Ovary (tissue), 9 donors: ENCODE data around the gene POU6F2. TPM values are rescaled to one million over a fixed set of nuclear protein-coding genes. Genes with fewer than 3 reads are reported as not detected.

Source experiments
- DNase-seq, 5 donors: peaks; one replicate each; pipeline ENCODE4 v3.0.0-alpha.2; 2019 to 2020
- H3K27ac ChIP-seq, 2 donors: fragments of 200-600 bp; one replicate each; pipeline versions ENCODE4 v1.5.1 to v1.8.0; 2019 to 2022
- H3K27me3 ChIP-seq: fragments of 200-600 bp; one replicate; pipeline ENCODE4 v1.8.0; 2022
- H3K36me3 ChIP-seq: fragments of 200-600 bp; sonication (generic); one replicate; pipeline ENCODE4 v1.5.1; 2019
- H3K4me1 ChIP-seq: one replicate; pipeline ENCODE4 v1.8.1; 2013; ENCODE audit warnings: mild to moderate bottlenecking, moderate library complexity; ENCODE audit not compliant: insufficient read depth
- H3K4me3 ChIP-seq: fragments of 200-600 bp; sonication (generic); one replicate; pipeline ENCODE4 v1.5.1; 2017
- H3K9me3 ChIP-seq, 2 donors: fragments of 200-600 bp in 1 of 2; sonication (generic) in 1 of 2; one replicate each; pipeline versions ENCODE4 v1.5.1 to v1.8.1; 2013 to 2019; ENCODE audit warnings: mild to moderate bottlenecking in 1 of 2, moderate library complexity in 1 of 2
- CTCF ChIP-seq, 3 donors: fragments of 450-650 bp in 2 of 3; fragments of 200-600 bp in 1 of 3; IDR thresholded peaks; one replicate each; pipeline versions ENCODE4 v1.5.1 to v1.8.0; 2016 to 2022; ENCODE audit warnings: antibody characterized with exemption in 3 of 3, mild to moderate bottlenecking in 1 of 3
- EP300 ChIP-seq: sonication (generic); formaldehyde crosslinking; IDR thresholded peaks from one replicate; pipeline ENCODE4 v1.6.1; 2017; ENCODE audit warnings: antibody characterized with exemption
- POLR2A ChIP-seq: fragments of 450-650 bp; IDR thresholded peaks from one replicate; pipeline ENCODE4 v1.6.1; 2017; ENCODE audit warnings: antibody characterized with exemption, mild to moderate bottlenecking, moderate library complexity
- WGBS, 3 donors: extraction: QIAGEN DNeasy Blood & Tissue Kit in 1 of 3; methylation state at CpG; one replicate each; pipeline versions ENCODE4 v1.1.5 to v1.1.7; 2013 to 2017; 5-methylcytosine and 5-hydroxymethylcytosine counted together
- intact Hi-C, 4 donors: fragments of 100-400 bp; cut with DNase I; formaldehyde crosslinking; loops; one replicate each; pipeline versions ENCODE4 v1.11.0 to v1.15.1; 2022 to 2023
- polyA plus RNA-seq, 2 donors: library from polyadenylated mRNA; stranded (reverse); fragments of 200-250 nt in 1 of 2; fragments of 350-450 nt in 1 of 2; fragmentation: Illumina TruSeq in 1 of 2; extraction: RNeasy Lipid Tissue Mini Kit (QIAGEN cat#74804) in 1 of 2; gene quantifications; one replicate each; pipeline ENCODE4 v1.2.3, GENCODE V29; 2013 to 2014
- total RNA-seq, 7 donors: library from RNA; depleted of rRNA in 2 of 7; stranded (reverse); fragments of >200 nt in 2 of 7; fragmentation: NEBNext Ultra II Directional in 3 of 7; extraction: Animal tissue kit (Norgen Biotek cat#: 25700) in 3 of 7; gene quantifications; one replicate each; pipeline versions ENCODE4 v1.1.0 to v1.2.4, GENCODE V29; 2016 to 2023
- donor health status: DM: no; HTN: no; CAD: no; lungs with moderate emphysema.
- donor health status: DM: no; HTN: no; CAD: no.
- donor health status: Bipolar disorder and iron deficiency.
- donor health status: DM: yes; HTN: yes; CAD: no.
- donor health status: DM: no; HTN: no; CAD: no.
- donor health status: DM: yes; HTN: yes; CAD: no.

POU6F2 gene
- total and polyA plus RNA-seq, 9 donors = 0.17 to 2.0 (median 0.61) TPM

- DNase-seq = no peak
- Histone ChIP-seq H3K27ac (no peak overlapping the region), H3K4me1 (no peaks in the 10 kb centered on the region), H3K4me3 (no peak overlapping the region), H3K9me3 (no peaks in the 10 kb centered on the region), H3K27me3 (no peaks in the 10 kb centered on the region), H3K36me3 (no peaks in the 10 kb centered on the region)
- 44 to 65% (median 56%) methylated on average over 26 of the region's 26 CpGs for WGBS, 3 donors
- intact Hi-C loops = no loop called here
- TF ChIP-seq POLR2A = no peak
Observed at GRCh38 chr7:39130857-39131526, 153.3 kb downstream of the POU6F2 start.

DNA sequence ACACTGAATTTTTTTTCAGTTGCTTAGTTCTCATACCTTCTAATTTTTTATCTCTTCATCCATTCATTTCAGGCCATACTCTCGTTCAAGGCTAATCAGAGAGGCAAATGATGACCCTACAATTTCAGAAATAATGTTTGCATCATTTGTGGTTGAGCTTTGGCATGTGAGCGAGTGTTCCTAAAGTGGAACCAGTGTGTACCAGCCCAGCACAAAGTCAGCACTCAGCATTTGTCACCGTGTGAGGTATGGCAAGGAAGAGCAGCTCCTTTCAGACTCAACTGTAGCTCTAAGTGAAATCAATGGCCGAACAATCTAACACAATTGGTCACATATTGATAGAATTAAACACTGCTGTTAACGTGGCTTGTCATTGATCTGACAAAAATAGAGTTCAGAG is 154.6 kb downstream of the POU6F2 start:
- Histone ChIP-seq H3K4me1 (no peaks in the 10 kb centered on the region), H3K27ac (no peak overlapping the region), H3K9me3 (no peaks in the 10 kb centered on the region), H3K27me3 (peaks cover 2% of the 10 kb centered on the region), H3K4me3 (no peak overlapping the region), H3K36me3 (no peaks in the 10 kb centered on the region)
- DNase-seq = no peak
- TF ChIP-seq CTCF (IDR thresholded peaks at IDR 0.05) (no peak), POLR2A (no peak), EP300 (no peak)
- 79 to 83% (median 81%) methylated on average over 5 of the region's 5 CpGs for WGBS, 3 donors
- intact Hi-C loops = no loop called here

- no peaks in the 10 kb centered on the region for H3K4me1 ChIP-seq
- no peaks in the 10 kb centered on the region for H3K36me3 ChIP-seq
- 87 to 91% (median 87%) methylated on average over 4 of the region's 4 CpGs for WGBS, 3 donors
- H3K27ac ChIP-seq = no peak overlapping the region
- intact Hi-C loops = no loop called here
- DNase-seq = no peak
- peaks cover 2% of the 10 kb centered on the region for H3K27me3 ChIP-seq
- no peak for TF ChIP-seq POLR2A
- TF ChIP-seq EP300 = no peak
- no peak for TF ChIP-seq CTCF (IDR thresholded peaks at IDR 0.05)
- no peaks in the 10 kb centered on the region for H3K9me3 ChIP-seq
- H3K4me3 ChIP-seq = no peak overlapping the region
Observed at GRCh38 chr7:39133088-39133487, 155.4 kb downstream of the POU6F2 start.

- H3K27me3 ChIP-seq = peaks cover 2% of the 10 kb centered on the region
- H3K9me3 ChIP-seq = no peaks in the 10 kb centered on the region
- WGBS, 3 donors = 78 to 92% (median 78%) methylated on average over 1 of the region's 1 CpG
- no peaks in the 10 kb centered on the region for H3K36me3 ChIP-seq
- no peak overlapping the region for H3K4me3 ChIP-seq
- DNase-seq = no peak
- TF ChIP-seq CTCF (IDR thresholded peaks at IDR 0.05) (no peak), EP300 (no peak), POLR2A (no peak)
- H3K27ac ChIP-seq = no peak overlapping the region
- no peaks in the 10 kb centered on the region for H3K4me1 ChIP-seq
- intact Hi-C loops = no loop called here
Observed at GRCh38 chr7:39137480-39137879, 159.8 kb downstream of the POU6F2 start.

DNA sequence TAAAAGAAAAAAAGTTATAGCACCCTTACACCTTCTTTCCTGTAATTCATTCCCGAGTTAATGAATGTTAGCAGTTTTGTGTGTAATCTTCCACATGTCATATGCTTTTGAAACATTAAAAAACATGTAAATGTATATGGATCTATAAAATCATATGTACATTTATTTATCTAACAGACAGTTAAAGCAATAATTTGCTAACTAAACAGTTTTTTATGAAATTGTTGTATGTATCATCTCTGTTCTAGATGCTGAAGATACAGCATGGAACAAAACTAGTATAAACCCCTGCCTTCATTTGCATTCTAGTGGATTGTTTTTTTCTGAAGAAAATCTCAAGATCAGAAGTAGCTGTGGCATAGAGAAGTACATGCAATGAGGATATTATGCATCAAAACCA is 165.0 kb downstream of the POU6F2 start:
- TF ChIP-seq POLR2A (no peak), CTCF (IDR thresholded peaks at IDR 0.05) (no peak), EP300 (no peak)
- intact Hi-C loops = no loop called here
- Histone ChIP-seq H3K4me3 (no peak overlapping the region), H3K36me3 (no peaks in the 10 kb centered on the region), H3K4me1 (no peaks in the 10 kb centered on the region), H3K9me3 (no peaks in the 10 kb centered on the region), H3K27me3 (no peaks in the 10 kb centered on the region), H3K27ac (no peak overlapping the region)
- no peak for DNase-seq
- 86 to 91% (median 86%) methylated on average over 1 of the region's 1 CpG for WGBS, 3 donors
